Natural killer cell (primary cell): Measurements from ENCODE around the gene LENG9. TPM values are rescaled to one million over a fixed set of nuclear protein-coding genes. Genes with fewer than 3 reads are reported as not detected.
"Not testable (repeated sequence)": the region's sequence is repeated elsewhere in the genome, so short reads cannot be mapped to it uniquely, and the experiment has no call there.

Experiments
- ATAC-seq, 3 donors: fragments of 150-1000 bp in 2 of 3; fragments of 200-7000 bp in 1 of 3; cut with Tn5 transposase; 1 replicate in 1 of 3; 2 replicates in 2 of 3; pipeline ENCODE4 v1.10.0; 2021; ENCODE audit warnings: mild to moderate bottlenecking in 2 of 3, moderate library complexity in 2 of 3
- DNase-seq, 2 donors: peaks; one replicate each; pipeline versions ENCODE4 v3.0.0 to v3.0.0-alpha.2; 2013 to 2021; ENCODE audit warnings: mixed read lengths in 1 of 2
- H3K27ac ChIP-seq: one replicate; pipeline ENCODE4 v1.5.1; 2013; ENCODE audit warnings: mild to moderate bottlenecking, low read length
- H3K27me3 ChIP-seq: one replicate; pipeline ENCODE4 v1.6.1; 2013; ENCODE audit warnings: low read length; ENCODE audit not compliant: control insufficient read depth, insufficient read depth
- H3K36me3 ChIP-seq: one replicate; pipeline ENCODE4 v1.6.1; 2013; ENCODE audit warnings: low read length; ENCODE audit not compliant: control insufficient read depth, insufficient read depth
- H3K4me1 ChIP-seq: one replicate; pipeline ENCODE4 v1.6.1; 2013; ENCODE audit warnings: low read length; ENCODE audit not compliant: control insufficient read depth, insufficient read depth
- H3K4me3 ChIP-seq: one replicate; pipeline ENCODE4 v1.5.1; 2013; ENCODE audit warnings: low read length
- H3K9me3 ChIP-seq: one replicate; pipeline ENCODE4 v1.6.1; 2013; ENCODE audit warnings: low read length; ENCODE audit not compliant: control insufficient read depth, insufficient read depth
- H3K27ac Mint-ChIP-seq, 2 donors: one replicate each; pipeline ENCODE4 v1.8.0; 2022; ENCODE audit warnings: mild to moderate bottlenecking in 2 of 2, mixed read lengths in 2 of 2, moderate library complexity in 1 of 2
- H3K27me3 Mint-ChIP-seq, 2 donors: one replicate each; pipeline ENCODE4 v1.8.0; 2022; ENCODE audit warnings: low read depth in 2 of 2, mixed read lengths in 2 of 2
- H3K36me3 Mint-ChIP-seq: one replicate; pipeline ENCODE4 v1.8.0; 2022; ENCODE audit warnings: mixed read lengths
- H3K4me1 Mint-ChIP-seq, 2 donors: one replicate each; pipeline ENCODE4 v1.8.0; 2022; ENCODE audit warnings: mixed read lengths in 2 of 2
- H3K4me3 Mint-ChIP-seq: one replicate; pipeline ENCODE4 v1.8.0; 2022; ENCODE audit warnings: mild to moderate bottlenecking, moderate library complexity, mixed read lengths
- H3K9me3 Mint-ChIP-seq, 2 donors: one replicate each; pipeline ENCODE4 v1.8.0; 2022; ENCODE audit warnings: mixed read lengths in 2 of 2
- CTCF ChIP-seq: fragments of 200-600 bp; IDR thresholded peaks from one replicate; pipeline ENCODE4 v1.8.0; 2022; ENCODE audit warnings: antibody characterized with exemption
- WGBS: methylation state at CpG from one replicate; pipeline ENCODE4 v1.1.7; 2013; ENCODE audit warnings: missing lambda C conversion rate; ENCODE audit not compliant: insufficient coverage; 5-methylcytosine and 5-hydroxymethylcytosine counted together
- intact Hi-C: fragments of 100-400 bp; cut with micrococcal nuclease; formaldehyde crosslinking; loops from one replicate; pipeline ENCODE4 v1.14.2; 2022
- total RNA-seq, 4 donors: library from RNA; stranded (reverse); fragments of 120-200 nt in 1 of 4; gene quantifications; one replicate each; pipeline versions ENCODE4 v1.2.3 to v1.2.4, GENCODE V29; 2013 to 2022

The LENG9 gene
- total RNA-seq, 3 donors from 2014 or later (not counting 1 experiment from before 2014, with no cell fraction given) = 3.2 to 5.6 (median 4.3) TPM

GRCh38 chr19:54493967-54494585, 30.5 kb upstream of the LENG9 start:
- 66% methylated on average over 10 of the region's 10 CpGs for WGBS
- no peak for ATAC-seq
- H3K27ac ChIP-seq = no peak overlapping the region

GRCh38 chr19:54493056-54493455, 29.5 kb upstream of the LENG9 start:
- H3K9me3 Mint-ChIP-seq, H3K36me3 Mint-ChIP-seq, intact Hi-C loops, H3K4me3 Mint-ChIP-seq, H3K9me3 ChIP-seq, DNase-seq, H3K27ac Mint-ChIP-seq, H3K27ac ChIP-seq, ATAC-seq, H3K36me3 ChIP-seq, H3K4me3 ChIP-seq, H3K27me3 ChIP-seq: not testable (repeated sequence)
- peaks cover 11% of the 10 kb centered on the region for H3K4me1 ChIP-seq
- Mint-ChIP-seq H3K4me1 (peaks cover 19 to 29% of the 10 kb centered on the region in 2 donors), H3K27me3 (peaks cover 31 to 40% of the 10 kb centered on the region in 2 donors)
- 94% methylated on average over 5 of the region's 5 CpGs for WGBS

More at GRCh38 chr19:54493967-54494585, 30.5 kb upstream of the LENG9 start:
- Histone ChIP-seq H3K27me3 (peaks cover 9% of the 10 kb centered on the region), H3K9me3 (no peaks in the 10 kb centered on the region), H3K4me1 (peaks cover 16% of the 10 kb centered on the region), H3K4me3 (no peak overlapping the region), H3K36me3 (no peaks in the 10 kb centered on the region)
- H3K36me3 Mint-ChIP-seq = no peaks in the 10 kb centered on the region
- peaks cover 31 to 37% of the 10 kb centered on the region in 2 donors for H3K27me3 Mint-ChIP-seq
- H3K9me3 Mint-ChIP-seq = no peaks in the 10 kb centered on the region
- H3K4me3 Mint-ChIP-seq = no peak overlapping the region
- DNase-seq = no peak
- no peak for TF ChIP-seq CTCF
- H3K4me1 Mint-ChIP-seq = peaks cover 23 to 32% of the 10 kb centered on the region in 2 donors
- intact Hi-C loops = no loop called here
- no peak overlapping the region for H3K27ac Mint-ChIP-seq

GRCh38 chr19:54492568-54492967, 29.0 kb upstream of the LENG9 start:
- Histone ChIP-seq H3K27ac (no peak overlapping the region), H3K27me3 (peaks cover 9% of the 10 kb centered on the region), H3K9me3 (no peaks in the 10 kb centered on the region), H3K4me3 (no peak overlapping the region), H3K36me3 (no peaks in the 10 kb centered on the region), H3K4me1 (peaks cover 6% of the 10 kb centered on the region)
- TF ChIP-seq CTCF = no peak
- no peak for ATAC-seq
- Mint-ChIP-seq H3K27ac (no peak overlapping the region), H3K36me3 (no peaks in the 10 kb centered on the region), H3K27me3 (peaks cover 31 to 40% of the 10 kb centered on the region in 2 donors), H3K4me3 (no peak overlapping the region), H3K4me1 (peaks cover 15 to 24% of the 10 kb centered on the region in 2 donors), H3K9me3 (no peaks in the 10 kb centered on the region)
- intact Hi-C loops = no loop called here
- DNase-seq = no peak
- 96% methylated on average over 18 of the region's 18 CpGs for whole genome bisulfite sequencing

GRCh38 chr19:54489766-54490165, 26.2 kb upstream of the LENG9 start:
- H3K4me3 Mint-ChIP-seq = no peak overlapping the region
- no peaks in the 10 kb centered on the region for H3K36me3 Mint-ChIP-seq

More at GRCh38 chr19:54489766-54490165, 26.2 kb upstream of the LENG9 start:
- DNase-seq (no peak), ATAC-seq (no peak)
- intact Hi-C loops = no loop called here
- Mint-ChIP-seq H3K4me1 (peaks cover 0 to 21% of the 10 kb centered on the region in 2 donors), H3K27me3 (peaks cover 25 to 33% of the 10 kb centered on the region in 2 donors), H3K27ac (no peak overlapping the region), H3K9me3 (no peaks in the 10 kb centered on the region)
- Histone ChIP-seq H3K27me3 (peaks cover 9% of the 10 kb centered on the region), H3K4me1 (no peaks in the 10 kb centered on the region), H3K9me3 (no peaks in the 10 kb centered on the region), H3K36me3 (no peaks in the 10 kb centered on the region), H3K4me3 (no peak overlapping the region), H3K27ac (no peak overlapping the region)
- TF ChIP-seq CTCF = no peak
- 82% methylated on average over 9 of the region's 9 CpGs for WGBS
